ENCODE results near the gene PLK2. TPM values are rescaled to one million over a fixed set of nuclear protein-coding genes. Genes with fewer than 3 reads are reported as not detected.

PLK2 gene
- total RNA-seq, 4 donors from 2014 or later: 5.6 to 21.9 (median 10.6) TPM

- TF ChIP-seq CTCF (IDR thresholded peaks at IDR 0.05 in 4 of 5, conservative IDR thresholded peaks at IDR 0.05 in 1 of 5): no peak
- intact Hi-C loops (cut with DNase I; ENCODE audit: low total_unique reads) (no loop called here), in situ Hi-C loops (cut with MboI; ENCODE audit: low sequenced_read_pairs in 4 of 4) (no loop called here)
- H3K4me3 ChIP-seq: no peak overlapping the region
- no peaks in the 10 kb centered on the region for H3K36me3 ChIP-seq
- ATAC-seq (no peak), DNase-seq (no peak)
- no peak overlapping the region for H3K27ac ChIP-seq
- no peaks in the 10 kb centered on the region for H3K4me1 ChIP-seq
- no peaks in the 10 kb centered on the region for H3K27me3 ChIP-seq
- H3K9me3 ChIP-seq: no peaks in the 10 kb centered on the region
These were observed 20.7 kb downstream of the PLK2 start for GRCh38 chr5:58439094-58439644.

- intact Hi-C loops (cut with DNase I; ENCODE audit: low total_unique reads): no loop called here
- no peaks in the 10 kb centered on the region for H3K4me1 ChIP-seq
These were observed 22.2 kb downstream of the PLK2 start for GRCh38 chr5:58437661-58438060.

GRCh38 chr5:58431832-58432231, 28.1 kb downstream of the PLK2 start:
- DNase-seq: no peak
- Histone ChIP-seq H3K4me3 (no peak overlapping the region), H3K4me1 (no peaks in the 10 kb centered on the region), H3K9me3 (no peaks in the 10 kb centered on the region), H3K27me3 (no peaks in the 10 kb centered on the region), H3K36me3 (no peaks in the 10 kb centered on the region), H3K27ac (no peak overlapping the region)
- intact Hi-C loops (cut with DNase I; ENCODE audit: low total_unique reads): no loop called here
- no peak for ATAC-seq
- in situ Hi-C loops (cut with MboI; ENCODE audit: low sequenced_read_pairs in 4 of 4): no loop called here
- TF ChIP-seq CTCF (IDR thresholded peaks at IDR 0.05 in 4 of 5, conservative IDR thresholded peaks at IDR 0.05 in 1 of 5) (no peak), POLR2A (IDR thresholded peaks at IDR 0.05) (no peak)

More at GRCh38 chr5:58437661-58438060, 22.2 kb downstream of the PLK2 start:
- Histone ChIP-seq H3K4me3 (no peak overlapping the region), H3K36me3 (no peaks in the 10 kb centered on the region), H3K27me3 (no peaks in the 10 kb centered on the region), H3K9me3 (no peaks in the 10 kb centered on the region), H3K27ac (no peak overlapping the region)
- ATAC-seq: no peak
- DNase-seq: no peak
- no peak for TF ChIP-seq POLR2A (IDR thresholded peaks at IDR 0.05)
- TF ChIP-seq CTCF (IDR thresholded peaks at IDR 0.05 in 4 of 5, conservative IDR thresholded peaks at IDR 0.05 in 1 of 5): no peak
- in situ Hi-C loops (cut with MboI; ENCODE audit: low sequenced_read_pairs in 4 of 4): no loop called here

- Histone ChIP-seq H3K4me1 (no peaks in the 10 kb centered on the region), H3K36me3 (no peaks in the 10 kb centered on the region), H3K9me3 (no peaks in the 10 kb centered on the region), H3K4me3 (no peak overlapping the region), H3K27ac (no peak overlapping the region), H3K27me3 (no peaks in the 10 kb centered on the region)
- intact Hi-C loops (cut with DNase I; ENCODE audit: low total_unique reads): no loop called here
- no peak for TF ChIP-seq CTCF (IDR thresholded peaks at IDR 0.05 in 4 of 5, conservative IDR thresholded peaks at IDR 0.05 in 1 of 5)
- TF ChIP-seq POLR2A (IDR thresholded peaks at IDR 0.05): no peak
- ATAC-seq (no peak), DNase-seq (no peak)
- in situ Hi-C loops (cut with MboI; ENCODE audit: low sequenced_read_pairs in 4 of 4): no loop called here
These were observed 47.0 kb downstream of the PLK2 start for GRCh38 chr5:58412932-58413331.

- in situ Hi-C loops (cut with MboI; ENCODE audit: low sequenced_read_pairs in 4 of 4): no loop called here
- no peak for DNase-seq
- H3K4me3 ChIP-seq: no peak overlapping the region
- intact Hi-C loops (cut with DNase I; ENCODE audit: low total_unique reads): no loop called here
- H3K4me1 ChIP-seq: no peaks in the 10 kb centered on the region
- H3K9me3 ChIP-seq: no peaks in the 10 kb centered on the region
- no peak for ATAC-seq
- no peaks in the 10 kb centered on the region for H3K27me3 ChIP-seq
- no peak overlapping the region for H3K27ac ChIP-seq
- no peak for TF ChIP-seq CTCF (IDR thresholded peaks at IDR 0.05 in 4 of 5, conservative IDR thresholded peaks at IDR 0.05 in 1 of 5)
- no peak for TF ChIP-seq POLR2A (IDR thresholded peaks at IDR 0.05)
- H3K36me3 ChIP-seq: no peaks in the 10 kb centered on the region
These were observed 47.8 kb downstream of the PLK2 start for GRCh38 chr5:58412081-58412480.
